Activated T-helper 9 cell treated with anti-CD3 and anti-CD28 coated beads, Interleukin-2, amount 50 U/mL, for 16 hours (primary cell): ENCODE results near the gene ADGRE1.

Experiments used
- DNase-seq: peaks from one replicate; pipeline ENCODE4 v3.0.0-alpha.2; 2020; ENCODE audit warnings: low read depth

Gene ADGRE1

GRCh38 chr19:6956573-6956972 lies 69.2 kb downstream of the ADGRE1 start:
- DNase-seq = no peak

- DNase-seq = no peak
These were observed 71.4 kb downstream of the ADGRE1 start for GRCh38 chr19:6958791-6959190.

DNA sequence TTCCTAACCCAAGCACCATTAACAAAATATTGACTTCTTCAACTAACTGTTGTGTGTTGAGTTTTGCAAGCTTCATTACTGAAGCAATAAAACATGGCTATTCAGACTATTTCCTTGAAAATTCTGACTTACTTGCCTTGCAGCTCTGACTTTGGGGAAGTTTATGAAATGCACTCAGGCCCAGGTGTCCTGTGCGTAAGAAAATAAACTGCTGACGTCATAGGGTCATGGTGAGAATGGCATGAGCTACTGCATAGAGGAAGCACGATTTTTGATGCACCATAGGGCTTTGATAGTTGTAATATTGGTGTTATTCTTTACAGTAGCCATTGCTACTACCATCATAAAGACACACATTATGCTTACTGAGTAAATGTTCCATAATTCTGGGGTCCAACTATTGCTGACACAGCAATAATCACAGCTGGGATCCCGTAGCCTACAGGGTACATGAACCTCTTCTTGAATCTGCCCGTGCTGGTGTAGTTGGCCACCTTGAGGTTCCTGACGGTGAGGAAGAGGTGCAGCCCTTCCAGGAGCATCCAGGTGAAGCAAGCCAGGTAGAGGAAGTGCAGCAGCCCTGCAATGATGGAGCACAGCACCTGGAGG lies 76.0 kb downstream of the ADGRE1 start:
- DNase-seq = no peak

- DNase-seq = peak; percentile 13
These were observed 76.6 kb downstream of the ADGRE1 start for GRCh38 chr19:6963937-6964336.

- DNase-seq = no peak
These were observed 80.6 kb downstream of the ADGRE1 start for GRCh38 chr19:6967967-6968366.

GRCh38 chr19:6969490-6969889 lies 82.1 kb downstream of the ADGRE1 start:
- DNase-seq = no peak

GRCh38 chr19:6970021-6970420 lies 82.6 kb downstream of the ADGRE1 start:
- no peak for DNase-seq

- DNase-seq = no peak
These were observed 83.1 kb downstream of the ADGRE1 start for GRCh38 chr19:6970443-6970842.

DNA sequence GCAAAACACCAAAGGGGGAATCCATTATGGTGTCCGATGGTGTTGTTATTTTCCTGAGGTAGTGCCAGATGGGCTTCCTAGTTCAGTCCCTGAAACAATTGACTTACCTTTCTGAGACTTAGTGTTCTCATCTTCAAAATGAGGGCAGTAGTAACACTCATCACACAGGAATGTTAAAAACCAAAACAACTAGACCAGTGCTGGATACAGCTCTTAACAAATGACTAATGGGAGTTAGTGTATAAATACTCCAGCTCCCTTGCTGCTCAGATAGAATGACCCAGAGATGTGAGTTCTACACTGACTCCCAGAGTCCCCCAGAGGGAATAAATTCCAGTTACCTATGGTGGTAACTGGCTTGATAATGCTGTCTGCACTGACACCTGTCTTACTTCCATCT lies 84.0 kb downstream of the ADGRE1 start:
- DNase-seq = no peak

DNA sequence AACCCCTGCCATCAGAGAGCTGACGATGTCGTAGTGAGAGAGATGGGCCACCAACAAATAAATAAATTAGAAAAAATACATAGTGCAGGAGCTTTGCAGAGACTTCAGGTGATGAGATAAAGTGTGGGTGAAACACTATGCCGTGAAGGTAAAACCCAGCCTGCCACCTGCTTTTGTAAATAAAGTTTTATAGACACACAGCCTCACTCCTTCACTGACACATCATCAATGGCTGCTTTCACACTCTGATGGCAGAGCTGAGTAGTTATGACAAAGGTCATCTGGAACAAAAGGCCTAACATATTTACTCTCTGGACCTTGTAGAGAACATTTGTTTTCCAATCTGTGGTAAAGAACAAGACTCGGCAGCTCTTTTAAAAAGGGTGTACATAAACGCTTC lies 88.8 kb downstream of the ADGRE1 start:
- DNase-seq = no peak

DNA sequence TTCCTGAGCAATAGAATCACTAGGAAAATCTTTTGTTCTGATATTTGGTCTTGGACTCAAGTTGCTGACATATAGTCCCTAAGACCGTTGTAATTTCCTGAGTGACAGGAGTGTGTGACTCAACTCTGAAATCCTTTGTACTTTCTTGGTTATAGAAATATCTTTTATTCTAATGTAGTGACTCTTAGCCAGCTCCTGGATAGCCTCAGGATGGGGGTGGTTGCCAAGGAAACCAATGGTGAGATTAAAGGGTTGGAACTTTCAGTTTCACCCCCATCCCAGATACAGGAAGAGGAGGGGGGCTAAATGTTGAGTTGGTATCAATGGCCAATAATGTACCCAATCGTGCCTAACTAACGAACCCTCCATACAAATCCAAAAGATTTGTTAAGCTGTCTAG lies 92.0 kb downstream of the ADGRE1 start:
- DNase-seq = no peak

- no peak for DNase-seq
These were observed 96.1 kb downstream of the ADGRE1 start for GRCh38 chr19:6983448-6983847.

DNA sequence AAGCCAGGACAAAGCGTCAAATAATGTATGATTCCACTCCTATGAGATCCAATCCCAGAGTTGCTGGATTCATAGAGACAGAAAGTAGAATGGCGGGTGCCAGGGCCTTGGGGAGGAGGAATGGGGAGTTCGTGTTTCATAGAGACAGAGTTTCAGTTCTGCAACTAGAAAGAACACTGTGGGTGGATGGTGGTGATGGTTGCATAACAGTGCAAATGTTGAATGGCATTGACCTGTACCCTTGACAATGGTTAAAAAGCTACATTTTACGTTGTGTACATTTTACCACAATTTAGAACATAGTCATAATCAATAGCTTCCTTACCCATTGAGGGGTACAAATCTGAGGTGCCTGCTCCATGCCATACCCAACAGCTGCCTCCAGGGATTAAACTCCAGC lies 100.5 kb downstream of the ADGRE1 start:
- DNase-seq = no peak

DNA sequence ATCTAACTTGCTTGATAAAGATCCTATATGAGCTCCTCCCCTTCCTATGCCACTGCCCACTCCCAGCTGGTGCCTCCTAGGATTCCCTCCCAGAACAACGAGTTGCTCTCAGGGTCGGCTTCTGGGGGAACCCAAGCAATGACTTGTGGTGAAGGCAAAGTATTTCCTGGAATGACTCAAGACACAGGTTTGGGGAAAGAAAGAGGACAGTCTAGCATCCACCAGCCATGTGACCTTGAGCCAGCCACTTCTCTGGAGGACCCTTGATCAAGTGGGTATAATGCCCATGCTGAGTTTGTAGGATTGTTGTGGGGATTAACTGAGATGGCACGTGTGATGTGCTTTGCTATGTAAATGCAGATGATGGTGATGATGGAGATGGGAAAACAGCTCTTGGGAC lies 100.9 kb downstream of the ADGRE1 start:
- DNase-seq = no peak
